Ectodermal cell (in vitro differentiated cells): Measurements from ENCODE around the gene DEPDC5.

Source experiments
- H3K27ac ChIP-seq: 2 replicates; pipeline ENCODE4 v1.7.0; 2013; ENCODE audit warnings: mild to moderate bottlenecking, low read depth, low read length; ENCODE audit not compliant: insufficient read depth, poor library complexity, severe bottlenecking
- H3K27me3 ChIP-seq: 2 replicates; pipeline ENCODE4 v1.7.0; 2013; ENCODE audit warnings: mild to moderate bottlenecking, low read length; ENCODE audit not compliant: insufficient read depth, control insufficient read depth, poor library complexity, severe bottlenecking
- H3K36me3 ChIP-seq: one replicate; pipeline ENCODE4 v1.7.0; 2013; ENCODE audit warnings: low read length; ENCODE audit not compliant: control insufficient read depth, insufficient read depth
- H3K4me1 ChIP-seq: one replicate; pipeline ENCODE4 v1.7.0; 2013; ENCODE audit warnings: low read length; ENCODE audit not compliant: control insufficient read depth, insufficient read depth
- H3K4me3 ChIP-seq: 2 replicates; pipeline ENCODE4 v1.7.0; 2013; ENCODE audit warnings: low read depth, low read length, control low read depth; ENCODE audit not compliant: insufficient read depth
- H3K9me3 ChIP-seq: 2 replicates; pipeline ENCODE4 v1.7.0; 2013; ENCODE audit warnings: mild to moderate bottlenecking, low read length, moderate library complexity; ENCODE audit not compliant: control insufficient read depth
- WGBS, 2 experiments: methylation state at CpG; one replicate each; pipeline ENCODE4 v1.1.7; 2013; ENCODE audit warnings: missing lambda C conversion rate in 2 of 2; 5-methylcytosine and 5-hydroxymethylcytosine counted together

DEPDC5 gene

GRCh38 chr22:31881200-31881599, 127.4 kb downstream of the DEPDC5 start:
- Histone ChIP-seq H3K9me3 (no peaks in the 10 kb centered on the region), H3K27me3 (no peaks in the 10 kb centered on the region), H3K27ac (no peak overlapping the region), H3K36me3 (no peaks in the 10 kb centered on the region), H3K4me1 (no peaks in the 10 kb centered on the region), H3K4me3 (no peak overlapping the region)
- WGBS, 2 experiments: 94 to 96% methylated on average over 6 of the region's 6 CpGs

- Histone ChIP-seq H3K36me3 (no peaks in the 10 kb centered on the region), H3K4me1 (no peaks in the 10 kb centered on the region), H3K4me3 (no peak overlapping the region), H3K9me3 (no peaks in the 10 kb centered on the region), H3K27ac (no peak overlapping the region), H3K27me3 (no peaks in the 10 kb centered on the region)
- WGBS, 2 experiments: 94 to 96% methylated on average over 3 of the region's 3 CpGs
These were observed 128.0 kb downstream of the DEPDC5 start for GRCh38 chr22:31881865-31882264.

DNA sequence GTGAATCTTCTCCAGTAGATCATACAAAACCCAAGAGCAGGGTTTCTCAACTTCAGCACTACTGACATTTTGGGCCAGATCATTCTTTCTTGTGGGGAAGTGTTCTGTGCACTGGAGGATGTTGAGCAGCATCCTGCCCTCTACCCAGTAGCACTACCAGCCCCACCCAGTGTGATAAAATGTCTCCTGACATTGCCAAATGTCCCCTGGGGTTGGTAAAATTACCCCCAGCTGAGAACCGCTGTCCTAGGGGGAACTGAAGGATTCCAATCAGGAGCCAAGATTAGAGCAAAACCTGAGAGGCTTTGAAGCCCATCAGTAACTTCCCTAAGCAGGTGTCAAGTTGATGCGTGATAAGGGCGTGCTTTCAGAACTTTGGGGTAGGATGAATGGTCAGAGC, 129.2 kb downstream of the DEPDC5 start:
- H3K36me3 ChIP-seq: no peaks in the 10 kb centered on the region
- peaks cover 4% of the 10 kb centered on the region for H3K4me1 ChIP-seq
- H3K27ac ChIP-seq: no peak overlapping the region
- no peak overlapping the region for H3K4me3 ChIP-seq
- H3K27me3 ChIP-seq: no peaks in the 10 kb centered on the region
- no peaks in the 10 kb centered on the region for H3K9me3 ChIP-seq
- WGBS, 2 experiments: 94 to 97% methylated on average over 3 of the region's 3 CpGs

GRCh38 chr22:31883989-31884388, 130.2 kb downstream of the DEPDC5 start:
- 87 to 92% methylated on average over 6 of the region's 6 CpGs for WGBS, 2 experiments

GRCh38 chr22:31891366-31892079, 137.7 kb downstream of the DEPDC5 start:
- H3K36me3 ChIP-seq: peaks cover 3% of the 10 kb centered on the region
- no peak overlapping the region for H3K27ac ChIP-seq
- H3K27me3 ChIP-seq: no peaks in the 10 kb centered on the region
- H3K9me3 ChIP-seq: no peaks in the 10 kb centered on the region
- no peak overlapping the region for H3K4me3 ChIP-seq
- H3K4me1 ChIP-seq: peaks cover 4% of the 10 kb centered on the region
- 84 to 92% methylated on average over 5 of the region's 5 CpGs for WGBS, 2 experiments

More at GRCh38 chr22:31883989-31884388, 130.2 kb downstream of the DEPDC5 start:
- H3K4me3 ChIP-seq: no peak overlapping the region
- H3K9me3 ChIP-seq: no peaks in the 10 kb centered on the region
- no peaks in the 10 kb centered on the region for H3K27me3 ChIP-seq
- no peaks in the 10 kb centered on the region for H3K36me3 ChIP-seq
- peaks cover 4% of the 10 kb centered on the region for H3K4me1 ChIP-seq
- no peak overlapping the region for H3K27ac ChIP-seq

DNA sequence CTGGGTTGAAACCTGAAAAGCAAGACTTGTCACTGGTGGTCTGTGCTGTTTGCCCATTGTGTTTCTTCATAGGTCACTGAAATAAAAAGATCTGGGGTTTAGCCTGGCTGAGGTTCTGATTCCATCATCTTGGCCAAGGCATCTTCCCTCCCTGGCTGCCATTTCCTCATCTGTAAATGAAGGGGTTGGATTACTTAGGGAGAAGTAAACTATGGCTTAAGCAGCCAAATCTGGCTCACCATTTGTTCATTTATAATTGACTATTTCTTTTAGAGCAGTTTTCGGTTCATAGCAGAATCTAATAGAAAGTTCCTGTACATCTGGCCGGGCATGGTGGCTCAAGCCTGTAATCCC, 138.2 kb downstream of the DEPDC5 start:
- H3K9me3 ChIP-seq: no peaks in the 10 kb centered on the region
- H3K4me3 ChIP-seq: no peak overlapping the region
- 93% methylated on average over 2 of the region's 2 CpGs for WGBS, 2 experiments
- no peaks in the 10 kb centered on the region for H3K27me3 ChIP-seq
- H3K27ac ChIP-seq: no peak overlapping the region
- H3K4me1 ChIP-seq: peaks cover 4% of the 10 kb centered on the region
- peaks cover 3% of the 10 kb centered on the region for H3K36me3 ChIP-seq

GRCh38 chr22:31893460-31893859, 139.6 kb downstream of the DEPDC5 start:
- H3K27me3 ChIP-seq: no peaks in the 10 kb centered on the region
- H3K9me3 ChIP-seq: no peaks in the 10 kb centered on the region
- peaks cover 3% of the 10 kb centered on the region for H3K36me3 ChIP-seq
- H3K4me3 ChIP-seq: no peak overlapping the region
- no peaks in the 10 kb centered on the region for H3K4me1 ChIP-seq
- WGBS, 2 experiments: 89 to 92% methylated on average over 6 of the region's 6 CpGs
- H3K27ac ChIP-seq: no peak overlapping the region

DNA sequence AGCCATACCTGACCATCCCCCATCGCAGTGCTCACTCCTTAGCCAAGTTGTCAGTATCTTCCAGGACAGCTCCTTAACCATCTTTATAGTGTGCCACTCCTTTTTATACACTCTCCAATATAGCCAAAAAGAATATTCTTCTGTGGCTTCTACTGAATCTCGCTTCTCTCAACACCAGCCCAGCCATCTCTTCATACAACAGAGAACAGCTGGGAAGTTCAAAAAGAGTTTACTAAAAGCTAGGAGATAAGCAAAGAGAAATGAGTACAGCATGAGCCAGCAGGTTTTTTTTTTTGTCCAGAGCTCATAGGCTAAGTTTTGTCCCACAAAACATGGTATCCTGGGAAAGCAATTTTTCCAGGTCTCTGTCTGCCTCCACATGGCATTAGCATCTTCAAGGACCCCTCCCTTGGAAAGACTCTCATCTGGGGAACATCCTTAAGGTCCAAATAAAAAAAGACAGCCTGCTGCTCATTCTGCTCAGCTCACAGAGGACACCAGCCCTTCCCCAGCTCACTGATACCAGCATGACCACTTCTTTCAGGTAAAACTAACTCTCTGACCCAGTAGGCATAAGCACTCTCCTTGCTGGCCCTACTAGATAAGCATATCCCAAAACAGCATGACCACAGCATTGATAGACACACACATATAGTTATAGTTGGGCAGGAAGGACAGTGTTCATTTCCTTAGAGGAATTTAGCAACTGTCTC, 141.7 kb downstream of the DEPDC5 start:
- Histone ChIP-seq H3K27ac (no peak overlapping the region), H3K9me3 (no peaks in the 10 kb centered on the region), H3K4me1 (peaks cover 6% of the 10 kb centered on the region), H3K36me3 (no peaks in the 10 kb centered on the region), H3K4me3 (no peak overlapping the region), H3K27me3 (no peaks in the 10 kb centered on the region)
- WGBS, 2 experiments: 91 to 93% methylated on average over 2 of the region's 2 CpGs

DNA sequence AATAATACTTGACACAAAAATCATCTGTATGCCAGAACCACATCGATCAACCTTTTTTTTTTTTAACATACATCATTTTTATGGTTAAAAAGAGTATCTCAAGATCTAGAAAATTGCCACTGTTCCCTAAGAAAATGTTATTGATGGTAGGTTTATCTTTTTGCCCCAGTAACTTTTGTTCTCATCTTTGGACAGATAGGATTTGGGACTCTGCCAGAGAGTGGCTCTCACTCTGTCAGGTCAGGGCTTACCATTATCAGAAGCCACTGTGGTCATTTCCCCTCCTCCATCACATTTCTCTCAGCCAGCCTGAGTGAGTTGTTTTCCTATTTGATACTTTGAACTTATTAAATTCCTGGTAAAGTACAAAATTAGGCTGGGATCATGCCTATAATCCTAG, 142.7 kb downstream of the DEPDC5 start:
- no peaks in the 10 kb centered on the region for H3K9me3 ChIP-seq
- H3K27ac ChIP-seq: no peak overlapping the region
- H3K27me3 ChIP-seq: no peaks in the 10 kb centered on the region
- no peak overlapping the region for H3K4me3 ChIP-seq
- H3K36me3 ChIP-seq: no peaks in the 10 kb centered on the region
- 100% methylated on average over 1 of the region's 1 CpG; no CpG with 5 or more reads in 1 of the 2 experiments for WGBS, 2 experiments
- peaks cover 6% of the 10 kb centered on the region for H3K4me1 ChIP-seq

DNA sequence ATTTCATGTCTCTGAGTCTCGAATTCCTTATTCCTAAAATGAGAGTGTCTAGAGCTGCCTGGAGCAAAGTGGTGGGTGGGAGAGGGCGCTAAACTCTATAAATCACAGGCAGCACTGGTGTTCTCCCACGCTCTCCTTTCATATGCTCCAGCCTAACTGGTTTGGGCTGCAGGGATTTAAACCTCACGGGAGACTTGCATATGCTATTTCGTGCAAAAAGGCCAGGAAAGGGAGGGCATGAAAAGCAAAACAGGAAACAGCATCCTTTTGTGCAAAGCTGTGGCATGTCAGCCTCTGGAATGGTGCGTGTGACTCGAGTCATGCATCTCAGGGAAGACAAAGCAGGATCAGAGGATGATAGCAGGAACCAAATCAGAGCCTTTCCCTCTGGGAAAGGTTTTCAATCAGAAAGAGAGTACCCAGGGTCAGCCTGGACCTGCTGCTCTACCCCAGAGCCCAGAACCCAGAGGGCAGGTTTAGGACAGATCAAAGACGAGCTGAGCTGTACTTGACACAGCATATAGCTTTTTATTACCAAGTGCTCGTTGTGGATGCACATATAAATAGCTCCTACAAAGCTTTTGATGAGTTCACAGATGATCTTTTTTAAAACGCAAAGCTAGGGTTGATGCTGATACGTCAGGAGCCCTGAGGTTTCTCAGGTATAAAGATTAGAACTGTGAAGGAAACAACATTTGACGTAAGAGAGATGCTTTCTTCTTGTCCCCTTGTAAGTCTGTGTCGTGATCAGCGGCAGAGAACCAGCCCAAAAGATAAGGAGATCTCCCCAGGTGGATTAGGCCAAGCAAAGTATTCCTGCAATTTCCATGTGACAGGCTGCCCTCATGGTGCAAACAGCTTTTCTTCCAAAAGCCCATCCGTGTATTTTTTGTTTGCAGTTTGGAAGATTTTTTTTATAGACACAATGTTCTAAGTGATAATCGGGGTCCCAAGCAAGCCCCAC, 144.3 kb downstream of the DEPDC5 start:
- WGBS, 2 experiments: 88 to 92% methylated on average over 16 of the region's 16 CpGs
- H3K27ac ChIP-seq: no peak overlapping the region

More for the DNA sequence above, 144.3 kb downstream of the DEPDC5 start:
- Histone ChIP-seq H3K4me1 (peaks cover 6% of the 10 kb centered on the region), H3K9me3 (no peaks in the 10 kb centered on the region), H3K36me3 (no peaks in the 10 kb centered on the region), H3K4me3 (no peak overlapping the region), H3K27me3 (no peaks in the 10 kb centered on the region)
